Measurements from ENCODE around the gene ATP6V0A1.

DNA sequence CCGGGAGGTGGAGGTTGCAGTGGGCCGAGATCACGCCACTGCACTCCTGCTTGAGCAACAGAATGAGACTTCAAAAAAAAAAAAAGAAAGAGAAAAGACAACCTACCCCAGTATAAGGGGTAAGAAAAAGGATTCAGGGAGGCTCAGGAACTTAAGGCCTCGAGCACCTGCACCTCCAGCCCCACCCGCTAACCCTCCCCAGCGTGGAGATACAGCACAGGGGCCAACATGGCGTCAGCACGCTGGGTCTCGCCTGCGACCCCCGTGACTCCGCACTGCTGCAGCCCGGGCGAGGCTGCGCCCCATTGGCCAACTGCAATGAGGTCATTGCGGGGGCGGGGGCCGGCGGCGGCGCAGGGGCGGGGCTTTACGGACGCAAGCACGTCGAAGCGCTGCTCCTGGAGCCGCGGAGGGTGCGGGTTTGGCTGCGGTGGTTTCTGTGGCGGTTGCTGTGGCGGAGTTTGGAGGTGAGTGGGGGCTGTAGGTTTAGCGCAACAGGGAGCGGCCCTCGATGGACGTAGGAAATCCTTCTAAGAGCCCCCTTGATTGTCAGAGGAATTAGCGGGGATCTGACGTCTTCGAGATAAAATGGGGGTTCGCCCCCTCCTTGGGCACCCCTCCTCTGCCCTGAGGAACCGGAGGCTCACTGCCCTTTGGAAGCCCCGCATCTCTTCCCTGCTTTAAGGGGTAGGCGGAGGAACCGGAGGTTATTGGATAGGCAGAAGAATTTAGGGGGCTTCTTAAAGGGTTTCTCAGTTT, at the start of gene ATP6V0A1:
- TF ChIP-seq, protein P1, sequence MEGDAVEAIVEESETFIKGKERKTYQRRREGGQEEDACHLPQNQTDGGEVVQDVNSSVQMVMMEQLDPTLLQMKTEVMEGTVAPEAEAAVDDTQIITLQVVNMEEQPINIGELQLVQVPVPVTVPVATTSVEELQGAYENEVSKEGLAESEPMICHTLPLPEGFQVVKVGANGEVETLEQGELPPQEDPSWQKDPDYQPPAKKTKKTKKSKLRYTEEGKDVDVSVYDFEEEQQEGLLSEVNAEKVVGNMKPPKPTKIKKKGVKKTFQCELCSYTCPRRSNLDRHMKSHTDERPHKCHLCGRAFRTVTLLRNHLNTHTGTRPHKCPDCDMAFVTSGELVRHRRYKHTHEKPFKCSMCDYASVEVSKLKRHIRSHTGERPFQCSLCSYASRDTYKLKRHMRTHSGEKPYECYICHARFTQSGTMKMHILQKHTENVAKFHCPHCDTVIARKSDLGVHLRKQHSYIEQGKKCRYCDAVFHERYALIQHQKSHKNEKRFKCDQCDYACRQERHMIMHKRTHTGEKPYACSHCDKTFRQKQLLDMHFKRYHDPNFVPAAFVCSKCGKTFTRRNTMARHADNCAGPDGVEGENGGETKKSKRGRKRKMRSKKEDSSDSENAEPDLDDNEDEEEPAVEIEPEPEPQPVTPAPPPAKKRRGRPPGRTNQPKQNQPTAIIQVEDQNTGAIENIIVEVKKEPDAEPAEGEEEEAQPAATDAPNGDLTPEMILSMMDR (IDR thresholded peaks at IDR 0.05 in 8 of 11, conservative IDR thresholded peaks at IDR 0.05 in 3 of 11): peak in 1 of 11 experiments; percentile 7
- TF ChIP-seq POLR2AphosphoS5 (IDR thresholded peaks at IDR 0.05) (peak; percentile 93 to 95 (median 95)), POLR2A (IDR thresholded peaks at IDR 0.05) (peak in 1 of 3 donors; percentile 9)

Data from spleen (tissue), 7 donors.